Measurements from ENCODE around the gene CERCAM.

CERCAM gene

DNA sequence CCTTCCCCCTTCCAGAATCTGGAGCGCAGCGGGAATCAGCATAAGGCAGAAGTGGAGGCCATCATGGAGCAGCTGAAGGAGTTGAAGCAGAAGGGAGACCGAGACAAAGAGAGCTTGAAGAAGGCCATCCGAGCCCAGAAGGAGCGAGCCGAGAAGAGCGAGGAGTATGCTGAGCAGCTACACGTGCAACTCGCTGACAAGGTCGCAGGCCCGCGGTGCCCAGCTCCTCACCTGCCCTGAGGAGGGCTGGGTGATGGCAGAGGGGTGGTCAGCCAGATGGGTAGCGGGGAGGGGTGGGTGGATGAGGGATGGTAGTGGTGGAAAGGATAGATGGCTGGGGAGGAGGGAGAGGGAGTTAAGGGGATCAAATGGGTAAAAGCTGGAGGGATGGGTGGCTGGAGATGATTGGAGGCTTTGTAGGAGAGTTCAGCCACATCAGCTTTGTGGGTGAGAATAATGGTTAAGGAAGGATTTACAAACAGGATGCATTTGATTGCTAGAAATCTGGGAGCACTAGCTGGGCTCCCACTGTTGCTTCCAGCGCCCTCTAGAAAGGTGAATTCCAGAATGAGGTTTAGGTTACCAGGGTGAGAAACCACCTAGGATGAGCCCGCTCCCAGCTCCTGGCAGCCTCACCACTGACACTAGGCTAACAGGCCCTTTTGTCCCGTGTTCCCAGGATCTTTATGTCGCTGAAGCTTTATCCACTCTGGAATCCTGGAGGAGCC is 64.2 kb downstream of the CERCAM start:
- H3K4me2 ChIP-seq (ENCODE audit: low read length): no peak overlapping the region
- H3K27me3 ChIP-seq (ENCODE audit: insufficient read depth, low read length): no peaks in the 10 kb centered on the region
- no peaks in the 10 kb centered on the region for H3K79me2 ChIP-seq (ENCODE audit: insufficient read depth, low read length)
- H3K4me3 ChIP-seq (ENCODE audit: low read depth, low read length, poor library complexity, severe bottlenecking): no peak overlapping the region
- H3K36me3 ChIP-seq (ENCODE audit: insufficient read depth, low read length): peaks cover 85% of the 10 kb centered on the region
- TF ChIP-seq EZH2 (IDR thresholded peaks at IDR 0.05; ENCODE audit: borderline replicate concordance, low read length): no peak
- H4K20me1 ChIP-seq (ENCODE audit: insufficient read depth, low read length): no peaks in the 10 kb centered on the region
- H3K27ac ChIP-seq (ENCODE audit: low read depth, low read length, poor library complexity, severe bottlenecking): no peak overlapping the region
- H2AFZ ChIP-seq (ENCODE audit: low read length): no peak overlapping the region
- no peaks in the 10 kb centered on the region for H3F3A ChIP-seq (ENCODE audit: insufficient read depth, low read length)
- no peak overlapping the region for H3K9ac ChIP-seq (ENCODE audit: low read length)
- no peaks in the 10 kb centered on the region for H3K9me2 ChIP-seq (ENCODE audit: low read depth, low read length)
- H3K4me1 ChIP-seq (ENCODE audit: insufficient read depth, low read length, severe bottlenecking): no peaks in the 10 kb centered on the region
- H3K9me3 ChIP-seq (ENCODE audit: low read length): no peaks in the 10 kb centered on the region

DNA sequence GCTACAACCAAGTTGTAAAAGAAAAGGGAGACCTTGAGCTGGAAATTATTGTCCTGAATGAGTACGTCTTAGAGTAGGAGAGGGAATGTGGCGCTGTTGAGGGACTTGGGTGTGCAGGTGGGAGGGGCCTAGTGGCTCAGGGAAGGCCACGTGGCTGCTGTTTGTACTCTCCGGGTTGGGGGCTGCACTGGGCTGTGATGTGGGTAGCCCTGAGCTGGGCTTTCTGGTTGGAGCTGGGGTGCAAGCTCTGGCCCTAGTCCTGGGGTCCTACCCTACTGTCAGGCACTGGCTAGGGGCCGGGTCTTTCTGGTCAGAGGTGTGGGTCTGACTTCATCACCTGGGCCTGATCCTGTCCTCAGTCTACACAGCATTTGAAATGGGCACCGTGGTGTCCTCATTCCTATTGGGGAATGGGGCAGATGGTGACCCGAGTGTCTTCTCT is 64.8 kb downstream of the CERCAM start:
- no peak overlapping the region for H3K27ac ChIP-seq (ENCODE audit: low read depth, low read length, poor library complexity, severe bottlenecking)
- no peak for TF ChIP-seq EZH2 (IDR thresholded peaks at IDR 0.05; ENCODE audit: borderline replicate concordance, low read length)
- no peaks in the 10 kb centered on the region for H3K9me3 ChIP-seq (ENCODE audit: low read length)
- no peaks in the 10 kb centered on the region for H3K27me3 ChIP-seq (ENCODE audit: insufficient read depth, low read length)
- no peaks in the 10 kb centered on the region for H4K20me1 ChIP-seq (ENCODE audit: insufficient read depth, low read length)
- no peaks in the 10 kb centered on the region for H3F3A ChIP-seq (ENCODE audit: insufficient read depth, low read length)
- H3K4me1 ChIP-seq (ENCODE audit: insufficient read depth, low read length, severe bottlenecking): no peaks in the 10 kb centered on the region
- H2AFZ ChIP-seq (ENCODE audit: low read length): no peak overlapping the region
- peaks cover 85% of the 10 kb centered on the region for H3K36me3 ChIP-seq (ENCODE audit: insufficient read depth, low read length)
- no peak overlapping the region for H3K4me3 ChIP-seq (ENCODE audit: low read depth, low read length, poor library complexity, severe bottlenecking)
- H3K9me2 ChIP-seq (ENCODE audit: low read depth, low read length): no peaks in the 10 kb centered on the region
- H3K9ac ChIP-seq (ENCODE audit: low read length): no peak overlapping the region
- H3K79me2 ChIP-seq (ENCODE audit: insufficient read depth, low read length): no peaks in the 10 kb centered on the region
- no peak overlapping the region for H3K4me2 ChIP-seq (ENCODE audit: low read length)

DNA sequence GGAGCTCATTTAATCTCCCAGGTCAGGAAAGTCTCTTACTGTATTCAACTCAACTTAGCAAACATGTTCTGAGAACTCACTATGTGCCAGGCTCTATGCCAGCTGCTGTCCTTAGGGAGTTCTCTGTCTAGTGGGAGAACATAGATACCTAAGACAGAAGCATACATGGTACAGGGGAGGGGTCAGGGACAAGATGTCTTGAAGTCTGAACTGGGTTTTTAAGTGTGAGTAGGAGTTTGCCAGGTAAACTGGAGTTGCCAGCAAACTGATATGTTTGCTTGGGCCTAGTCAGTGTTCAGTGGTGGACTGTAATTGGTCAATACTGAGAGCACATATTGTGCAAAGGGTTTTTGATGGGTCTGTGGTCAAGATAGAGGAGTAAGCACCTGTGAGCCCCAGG is 65.5 kb downstream of the CERCAM start:
- Histone ChIP-seq H3K27me3 (ENCODE audit: insufficient read depth, low read length) (no peaks in the 10 kb centered on the region), H3K9me2 (ENCODE audit: low read depth, low read length) (no peaks in the 10 kb centered on the region), H2AFZ (ENCODE audit: low read length) (no peak overlapping the region), H4K20me1 (ENCODE audit: insufficient read depth, low read length) (no peaks in the 10 kb centered on the region), H3K27ac (ENCODE audit: low read depth, low read length, poor library complexity, severe bottlenecking) (no peak overlapping the region), H3K9ac (ENCODE audit: low read length) (no peak overlapping the region), H3K9me3 (ENCODE audit: low read length) (no peaks in the 10 kb centered on the region), H3K4me2 (ENCODE audit: low read length) (no peak overlapping the region), H3F3A (ENCODE audit: insufficient read depth, low read length) (no peaks in the 10 kb centered on the region), H3K4me3 (ENCODE audit: low read depth, low read length, poor library complexity, severe bottlenecking) (no peak overlapping the region), H3K79me2 (ENCODE audit: insufficient read depth, low read length) (no peaks in the 10 kb centered on the region), H3K36me3 (ENCODE audit: insufficient read depth, low read length) (peaks cover 82% of the 10 kb centered on the region), H3K4me1 (ENCODE audit: insufficient read depth, low read length, severe bottlenecking) (no peaks in the 10 kb centered on the region)
- no peak for TF ChIP-seq EZH2 (IDR thresholded peaks at IDR 0.05; ENCODE audit: borderline replicate concordance, low read length)
- TF ChIP-seq, protein P1, sequence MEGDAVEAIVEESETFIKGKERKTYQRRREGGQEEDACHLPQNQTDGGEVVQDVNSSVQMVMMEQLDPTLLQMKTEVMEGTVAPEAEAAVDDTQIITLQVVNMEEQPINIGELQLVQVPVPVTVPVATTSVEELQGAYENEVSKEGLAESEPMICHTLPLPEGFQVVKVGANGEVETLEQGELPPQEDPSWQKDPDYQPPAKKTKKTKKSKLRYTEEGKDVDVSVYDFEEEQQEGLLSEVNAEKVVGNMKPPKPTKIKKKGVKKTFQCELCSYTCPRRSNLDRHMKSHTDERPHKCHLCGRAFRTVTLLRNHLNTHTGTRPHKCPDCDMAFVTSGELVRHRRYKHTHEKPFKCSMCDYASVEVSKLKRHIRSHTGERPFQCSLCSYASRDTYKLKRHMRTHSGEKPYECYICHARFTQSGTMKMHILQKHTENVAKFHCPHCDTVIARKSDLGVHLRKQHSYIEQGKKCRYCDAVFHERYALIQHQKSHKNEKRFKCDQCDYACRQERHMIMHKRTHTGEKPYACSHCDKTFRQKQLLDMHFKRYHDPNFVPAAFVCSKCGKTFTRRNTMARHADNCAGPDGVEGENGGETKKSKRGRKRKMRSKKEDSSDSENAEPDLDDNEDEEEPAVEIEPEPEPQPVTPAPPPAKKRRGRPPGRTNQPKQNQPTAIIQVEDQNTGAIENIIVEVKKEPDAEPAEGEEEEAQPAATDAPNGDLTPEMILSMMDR (IDR thresholded peaks at IDR 0.05; ENCODE audit: low read length): no peak
